GM06990 (cell line): ENCODE measurements around the gene SRMS.

Source experiments
- DNase-seq: peaks from one replicate; pipeline ENCODE4 v3.0.0-alpha.2; 2011; ENCODE audit not compliant: insufficient read length; ENCODE audit errors: extremely low read depth
- H3K27me3 ChIP-seq: replicated peaks from 2 replicates; pipeline ENCODE4 v1.6.0; 2011; ENCODE audit warnings: low read length; ENCODE audit not compliant: control insufficient read depth, insufficient read depth
- H3K36me3 ChIP-seq: 2 replicates; pipeline ENCODE4 v1.5.1; 2011; ENCODE audit warnings: low read length; ENCODE audit not compliant: control insufficient read depth, insufficient read depth
- H3K4me3 ChIP-seq: replicated peaks from 2 replicates; pipeline ENCODE4 v1.5.1; 2011; ENCODE audit warnings: low read depth, mild to moderate bottlenecking, control low read depth, low read length
- TF ChIP-seq, protein P1 (sequence below): IDR thresholded peaks from 2 replicates; pipeline ENCODE4 v1.5.1; 2011; ENCODE audit warnings: low read length, control low read depth, mild to moderate bottlenecking, inconsistent platforms; ENCODE audit not compliant: insufficient read depth, poor library complexity, severe bottlenecking

Gene SRMS, protein sequence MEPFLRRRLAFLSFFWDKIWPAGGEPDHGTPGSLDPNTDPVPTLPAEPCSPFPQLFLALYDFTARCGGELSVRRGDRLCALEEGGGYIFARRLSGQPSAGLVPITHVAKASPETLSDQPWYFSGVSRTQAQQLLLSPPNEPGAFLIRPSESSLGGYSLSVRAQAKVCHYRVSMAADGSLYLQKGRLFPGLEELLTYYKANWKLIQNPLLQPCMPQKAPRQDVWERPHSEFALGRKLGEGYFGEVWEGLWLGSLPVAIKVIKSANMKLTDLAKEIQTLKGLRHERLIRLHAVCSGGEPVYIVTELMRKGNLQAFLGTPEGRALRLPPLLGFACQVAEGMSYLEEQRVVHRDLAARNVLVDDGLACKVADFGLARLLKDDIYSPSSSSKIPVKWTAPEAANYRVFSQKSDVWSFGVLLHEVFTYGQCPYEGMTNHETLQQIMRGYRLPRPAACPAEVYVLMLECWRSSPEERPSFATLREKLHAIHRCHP

DNA sequence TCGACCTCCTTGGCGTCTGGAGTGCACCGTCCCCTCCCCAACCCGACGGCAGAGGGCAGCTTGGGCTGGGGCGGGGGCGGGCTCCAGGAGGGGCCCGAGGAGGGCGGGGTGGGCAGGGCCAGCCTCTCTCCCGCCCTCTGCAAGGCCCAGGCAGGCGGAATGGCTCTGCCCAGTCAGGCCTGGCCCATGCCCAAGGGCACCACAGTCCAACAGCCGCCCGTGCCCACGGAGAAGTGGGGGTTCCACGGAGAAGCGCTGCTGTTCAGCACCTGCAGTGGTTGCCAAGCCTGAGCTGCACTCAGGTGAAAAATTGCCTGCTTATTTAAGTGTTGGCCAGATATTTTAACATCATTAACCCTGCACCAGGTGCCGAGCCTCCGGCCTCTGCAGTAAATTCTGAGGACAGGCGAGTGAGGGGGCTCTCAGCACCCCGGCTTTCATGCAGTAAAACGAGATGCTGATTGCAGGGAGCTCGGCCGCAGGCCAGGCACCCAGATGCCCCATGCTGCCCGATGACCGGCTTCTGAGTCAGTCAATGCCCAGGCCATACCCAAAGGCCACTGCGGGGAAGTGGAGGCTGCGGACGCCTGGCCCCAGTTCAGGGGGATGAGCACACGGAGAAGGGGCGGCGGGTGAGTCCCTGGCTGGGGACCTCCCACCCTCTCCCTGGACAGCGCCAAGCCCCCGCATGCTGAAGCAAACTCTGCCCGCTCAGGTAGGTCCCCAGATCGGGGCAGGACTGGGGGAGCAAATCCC is at the start of gene SRMS:
SRMS (minus strand) TSS at position 25 of the 756 bp plus-strand sequence. CDS start 286 bp downstream, outside the sequence.
- DNase-seq: no peak
- Histone ChIP-seq H3K36me3 (no peaks in the 10 kb centered on the region), H3K4me3 (no peak within 1 kb of the TSS), H3K27me3 (no peaks in the 10 kb centered on the region)
- TF ChIP-seq, protein P1, sequence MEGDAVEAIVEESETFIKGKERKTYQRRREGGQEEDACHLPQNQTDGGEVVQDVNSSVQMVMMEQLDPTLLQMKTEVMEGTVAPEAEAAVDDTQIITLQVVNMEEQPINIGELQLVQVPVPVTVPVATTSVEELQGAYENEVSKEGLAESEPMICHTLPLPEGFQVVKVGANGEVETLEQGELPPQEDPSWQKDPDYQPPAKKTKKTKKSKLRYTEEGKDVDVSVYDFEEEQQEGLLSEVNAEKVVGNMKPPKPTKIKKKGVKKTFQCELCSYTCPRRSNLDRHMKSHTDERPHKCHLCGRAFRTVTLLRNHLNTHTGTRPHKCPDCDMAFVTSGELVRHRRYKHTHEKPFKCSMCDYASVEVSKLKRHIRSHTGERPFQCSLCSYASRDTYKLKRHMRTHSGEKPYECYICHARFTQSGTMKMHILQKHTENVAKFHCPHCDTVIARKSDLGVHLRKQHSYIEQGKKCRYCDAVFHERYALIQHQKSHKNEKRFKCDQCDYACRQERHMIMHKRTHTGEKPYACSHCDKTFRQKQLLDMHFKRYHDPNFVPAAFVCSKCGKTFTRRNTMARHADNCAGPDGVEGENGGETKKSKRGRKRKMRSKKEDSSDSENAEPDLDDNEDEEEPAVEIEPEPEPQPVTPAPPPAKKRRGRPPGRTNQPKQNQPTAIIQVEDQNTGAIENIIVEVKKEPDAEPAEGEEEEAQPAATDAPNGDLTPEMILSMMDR: no peak

DNA sequence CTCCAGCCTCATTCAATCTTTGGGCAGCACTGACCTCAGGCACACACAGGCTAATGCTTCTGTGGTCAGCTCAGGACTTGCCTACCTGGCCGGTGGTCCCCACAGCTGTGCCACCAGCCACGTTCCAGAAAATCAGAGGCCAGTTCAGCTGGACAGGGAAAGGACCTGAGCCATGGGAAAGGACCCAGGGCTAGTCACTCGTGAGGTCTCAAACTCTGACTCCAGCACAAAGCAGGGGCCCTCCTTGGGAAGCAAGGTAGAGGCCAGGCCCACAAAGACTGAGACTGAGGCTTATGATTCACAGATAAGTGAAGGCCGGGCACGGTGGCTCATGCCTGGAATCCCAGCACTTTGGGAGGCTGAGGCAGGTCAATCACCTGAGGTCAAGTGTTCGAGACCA is 48.9 kb upstream of the SRMS start:
- no peak for DNase-seq
- TF ChIP-seq, protein P1: no peak
- Histone ChIP-seq H3K27me3 (no peaks in the 10 kb centered on the region), H3K4me3 (no peak overlapping the region), H3K36me3 (peaks cover 16% of the 10 kb centered on the region)

DNA sequence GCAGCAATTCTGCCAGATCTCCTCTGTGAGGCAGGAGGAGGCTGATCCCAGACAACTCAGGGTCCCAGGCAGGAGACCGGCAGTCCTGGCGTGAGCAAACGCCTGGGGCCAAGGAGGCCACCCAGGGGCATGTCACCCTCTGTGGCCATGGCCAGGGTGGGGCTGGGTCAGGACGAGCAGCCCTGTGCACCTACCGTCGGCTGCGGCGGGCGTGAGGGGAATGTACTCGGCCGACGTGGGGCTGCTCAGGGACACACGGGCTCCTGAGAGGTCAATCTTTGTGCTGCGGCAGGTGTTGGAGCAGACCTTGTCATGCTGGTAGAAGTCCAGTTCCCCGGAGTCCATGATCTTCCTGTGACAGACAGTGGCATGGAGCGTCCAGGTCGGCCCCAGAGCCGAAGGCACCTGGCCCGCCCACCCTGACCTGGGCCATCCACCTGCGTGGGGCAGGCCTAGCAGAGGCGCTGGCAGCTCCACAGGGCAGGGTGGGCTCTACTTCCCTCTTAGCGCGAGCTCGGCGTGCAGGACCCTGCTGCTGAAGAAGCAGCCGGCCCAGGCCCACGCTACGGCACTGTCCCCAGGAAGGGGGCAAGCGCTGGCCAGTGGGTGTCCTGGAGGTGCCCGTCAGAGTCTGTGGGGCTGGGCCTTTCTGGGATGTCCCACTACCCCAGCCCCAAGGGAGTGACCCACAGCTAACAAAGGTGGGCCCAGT is 48.0 kb upstream of the SRMS start:
- no peak for DNase-seq
- H3K4me3 ChIP-seq: no peak overlapping the region
- peaks cover 13% of the 10 kb centered on the region for H3K36me3 ChIP-seq
- TF ChIP-seq, protein P1: no peak
- H3K27me3 ChIP-seq: no peaks in the 10 kb centered on the region

DNA sequence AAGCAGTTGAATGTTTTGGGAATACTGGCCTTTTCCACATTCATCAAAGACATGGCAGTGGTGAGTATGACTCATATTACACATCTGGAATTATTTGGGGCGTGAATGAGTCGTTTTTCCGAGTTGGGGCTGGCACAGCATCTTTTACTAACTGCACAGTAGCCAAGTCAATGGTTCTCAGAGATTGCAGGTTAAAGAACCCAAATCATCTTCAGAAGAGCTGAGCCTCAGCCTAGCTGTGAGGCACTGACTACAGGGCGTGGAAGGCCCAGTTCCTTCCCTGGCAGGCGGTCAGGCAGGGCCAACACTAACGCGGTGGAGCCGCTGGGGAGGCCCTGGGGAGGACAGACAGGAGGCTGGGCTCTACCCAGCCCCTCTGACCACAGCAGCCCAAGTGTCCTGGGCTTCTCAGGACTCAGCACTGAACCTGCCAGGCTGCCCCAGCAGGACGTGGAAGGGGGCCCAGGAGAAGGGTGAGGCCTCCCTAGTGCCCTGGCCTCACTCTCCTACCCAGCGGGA is 46.6 kb upstream of the SRMS start:
- Histone ChIP-seq H3K4me3 (no peak overlapping the region), H3K27me3 (no peaks in the 10 kb centered on the region), H3K36me3 (peaks cover 13% of the 10 kb centered on the region)
- no peak for DNase-seq
- TF ChIP-seq, protein P1: no peak

DNA sequence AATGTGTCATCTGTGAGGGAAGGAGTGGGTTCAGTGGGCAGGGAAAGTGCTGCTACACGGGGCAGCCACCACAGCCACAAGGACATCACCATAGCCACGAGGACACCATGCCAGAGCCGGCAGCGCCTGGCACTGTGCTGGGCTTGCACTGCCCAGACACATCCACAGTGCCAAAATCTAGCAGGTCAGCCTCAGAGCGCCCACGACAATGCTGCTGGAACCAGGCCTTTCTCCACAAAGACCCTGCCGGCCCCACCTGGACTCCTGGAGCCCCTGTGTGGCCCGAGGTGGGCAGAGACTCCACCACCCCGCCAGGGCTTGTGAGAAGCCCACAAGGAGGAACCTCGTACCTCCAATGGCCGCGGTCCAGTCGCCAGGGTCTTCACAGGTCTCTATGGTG is 45.1 kb upstream of the SRMS start:
- TF ChIP-seq, protein P1: no peak
- Histone ChIP-seq H3K27me3 (no peaks in the 10 kb centered on the region), H3K4me3 (no peak overlapping the region), H3K36me3 (peaks cover 13% of the 10 kb centered on the region)
- DNase-seq: no peak
